HepG2 (cell line): ENCODE measurements around the gene FGGY. TPM values are rescaled to one million over a fixed set of nuclear protein-coding genes. Genes with fewer than 3 reads are reported as not detected.

Experiments
- ARHGAP35 ChIP-seq: sonication (generic); formaldehyde crosslinking; IDR thresholded peaks from 2 replicates; pipeline ENCODE4 v1.9.0; 2022; ENCODE audit warnings: mild to moderate bottlenecking, inconsistent platforms, moderate library complexity, missing genetic modification reagents, borderline replicate concordance
- ARNT ChIP-seq: fragments of 450-650 bp; IDR thresholded peaks from 2 replicates; pipeline ENCODE4 v1.6.1; 2017
- CBX2 ChIP-seq, 2 experiments: fragments of 200-600 bp in 1 of 2; sonication (generic); formaldehyde crosslinking in 1 of 2; IDR thresholded peaks; 2 replicates each; pipeline versions ENCODE4 v1.7.0 to v1.8.1; 2018 to 2022; ENCODE audit warnings: low read depth in 2 of 2, low read length in 1 of 2, mild to moderate bottlenecking in 1 of 2, missing genetic modification reagents in 1 of 2
- GABPB1 ChIP-seq: IDR thresholded peaks from 2 replicates; pipeline ENCODE4 v1.6.1; 2016; ENCODE audit warnings: mild to moderate bottlenecking, missing genetic modification reagents, moderate library complexity, missing compliant biosample characterization
- GATA4 ChIP-seq: sonication (generic); IDR thresholded peaks from 2 replicates; pipeline ENCODE4 v1.6.1; 2016; ENCODE audit warnings: antibody characterized with exemption, low read depth, borderline replicate concordance
- HOXA9 ChIP-seq: sonication (generic); formaldehyde crosslinking; IDR thresholded peaks from 2 replicates; pipeline ENCODE4 v1.8.1; 2022; ENCODE audit warnings: missing genetic modification reagents, mild to moderate bottlenecking, moderate library complexity, borderline replicate concordance
- KLF6 ChIP-seq: IDR thresholded peaks from 2 replicates; pipeline ENCODE4 v1.8.0; 2016; ENCODE audit warnings: missing biosample characterization, missing genetic modification reagents
- MXI1 ChIP-seq: IDR thresholded peaks from 3 replicates; pipeline ENCODE4 v1.6.1; 2012; ENCODE audit warnings: low read depth, low read length, inconsistent platforms, borderline replicate concordance
- NR2F1 ChIP-seq, 2 experiments: fragments of 450-650 bp in 1 of 2; formaldehyde crosslinking in 1 of 2; IDR thresholded peaks; 2 replicates each; pipeline versions ENCODE4 v1.5.0 to v1.6.1; 2016 to 2020; ENCODE audit warnings: mild to moderate bottlenecking in 1 of 2, missing compliant biosample characterization in 1 of 2, missing genetic modification reagents in 1 of 2, moderate library complexity in 1 of 2
- PRDM4 ChIP-seq: sonication (generic); formaldehyde crosslinking; IDR thresholded peaks from 2 replicates; pipeline ENCODE4 v1.9.0; 2021; ENCODE audit warnings: missing genetic modification reagents, borderline replicate concordance
- SETDB1 ChIP-seq: sonication (generic); formaldehyde crosslinking; IDR thresholded peaks from 2 replicates; pipeline ENCODE4 v1.5.1; 2020; ENCODE audit warnings: missing genetic modification reagents, mild to moderate bottlenecking, borderline replicate concordance
- THYN1 ChIP-seq: sonication (generic); formaldehyde crosslinking; IDR thresholded peaks from 2 replicates; pipeline ENCODE4 v1.8.1; 2023; ENCODE audit warnings: low read depth, mild to moderate bottlenecking, moderate library complexity, missing genetic modification reagents, borderline replicate concordance
- TP53 ChIP-seq: sonication (generic); formaldehyde crosslinking; conservative IDR thresholded peaks from 2 replicates; pipeline ENCODE4 v1.4.0; 2020; ENCODE audit warnings: missing genetic modification reagents
- ZNF224 ChIP-seq: sonication (generic); formaldehyde crosslinking; IDR thresholded peaks from 2 replicates; pipeline ENCODE4 v1.5.0; 2020; ENCODE audit warnings: mild to moderate bottlenecking, missing genetic modification reagents
- ZNF230 ChIP-seq: sonication (generic); formaldehyde crosslinking; IDR thresholded peaks from 2 replicates; pipeline ENCODE4 v1.4.0; 2020; ENCODE audit warnings: mild to moderate bottlenecking, missing genetic modification reagents
- ZNF317 ChIP-seq: sonication (generic); formaldehyde crosslinking; IDR thresholded peaks from 2 replicates; pipeline ENCODE4 v1.5.0; 2020; ENCODE audit warnings: mild to moderate bottlenecking, missing genetic modification reagents
- ZNF33B ChIP-seq: sonication (generic); formaldehyde crosslinking; IDR thresholded peaks from 2 replicates; pipeline ENCODE4 v1.5.1; 2020; ENCODE audit warnings: mild to moderate bottlenecking, missing genetic modification reagents
- ZNF503 ChIP-seq: sonication (generic); formaldehyde crosslinking; IDR thresholded peaks from 2 replicates; pipeline ENCODE4 v1.4.0; 2020; ENCODE audit warnings: missing genetic modification reagents
- ZNF777 ChIP-seq: sonication (generic); formaldehyde crosslinking; IDR thresholded peaks from 2 replicates; pipeline ENCODE4 v1.4.0; 2020; ENCODE audit warnings: missing genetic modification reagents
- ZNF782 ChIP-seq: sonication (generic); formaldehyde crosslinking; IDR thresholded peaks from 2 replicates; pipeline ENCODE4 v1.4.0; 2020; ENCODE audit warnings: missing genetic modification reagents, mild to moderate bottlenecking, borderline replicate concordance
- ZNF816 ChIP-seq: sonication (generic); formaldehyde crosslinking; IDR thresholded peaks from 2 replicates; pipeline ENCODE4 v1.8.0; 2022; ENCODE audit warnings: missing genetic modification reagents, mild to moderate bottlenecking, borderline replicate concordance
- polyA plus RNA-seq, 8 experiments: library from polyadenylated mRNA; depleted of rRNA in 3 of 8; stranded (reverse) in 7 of 8; unstranded in 1 of 8; fragments of >200 nt; fragmentation: Illumina TruSeq in 4 of 8; extraction: Trizol in 4 of 8; gene quantifications; 2 replicates each; pipeline versions ENCODE4 v1.2.1 to v1.2.3, GENCODE V29; 2011 to 2016; ENCODE audit warnings: low read depth in 4 of 8, missing spikeins in 1 of 8, mixed read lengths in 1 of 8; ENCODE audit not compliant: insufficient read depth in 1 of 8
- total RNA-seq, 5 experiments: library from RNA; depleted of rRNA; stranded (reverse); fragments of >200 nt; fragmentation: Illumina TruSeq; extraction: Trizol; gene quantifications; 2 replicates each; pipeline ENCODE4 v1.2.3, GENCODE V29; 2016; ENCODE audit warnings: low read depth in 1 of 5
- TF ChIP-seq, protein P1 (sequence below): sonication (generic); formaldehyde crosslinking; IDR thresholded peaks from 2 replicates; pipeline ENCODE4 v1.5.0; 2020; ENCODE audit warnings: mild to moderate bottlenecking, missing genetic modification reagents
- TF ChIP-seq, protein P2 (sequence below): IDR thresholded peaks from 2 replicates; pipeline ENCODE4 v1.6.1; 2018; ENCODE audit warnings: missing genetic modification reagents

The FGGY gene
- total and polyA plus RNA-seq, 2 of the 13 experiments (the other 11 are each of a cell fraction or from before 2014, with no cell fraction given), result 15.7 to 27.5 TPM

DNA sequence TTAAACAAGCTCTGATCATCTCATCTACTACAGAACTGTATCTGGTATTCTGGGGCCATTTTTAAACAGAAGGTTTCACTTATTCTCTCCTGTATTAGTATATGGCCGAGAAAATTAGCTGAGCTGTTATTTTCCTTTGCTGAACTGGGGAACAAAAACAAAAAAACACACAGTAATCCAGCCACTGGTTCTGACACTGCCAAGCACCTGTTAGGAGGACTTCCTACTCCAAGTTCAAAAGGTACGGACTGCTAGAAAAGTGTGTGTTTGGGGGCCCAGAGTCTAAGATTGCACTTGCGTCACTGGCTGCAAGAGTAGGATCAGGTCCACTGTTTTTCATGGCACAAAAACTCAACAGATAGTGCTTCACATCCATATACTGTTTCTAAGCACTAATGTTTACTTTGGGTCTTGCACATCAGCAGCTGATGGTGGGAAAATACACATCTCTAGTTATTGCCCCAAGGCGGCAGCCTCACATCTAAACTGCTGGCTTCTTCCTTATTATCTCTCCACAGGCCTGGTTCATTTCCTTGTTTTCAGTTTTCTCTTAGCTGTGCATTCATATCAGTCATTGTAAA, 226.1 kb downstream of the FGGY start (continued):
- TF ChIP-seq ZNF503 (CRISPR knock-in tag), result no peak
- peak; percentile 80; the same call in 1 of the 2 replicates for TF ChIP-seq ZNF816 (CRISPR knock-in tag)
- no peak for TF ChIP-seq ZNF230 (CRISPR knock-in tag)
- no peak for TF ChIP-seq ZNF224 (CRISPR knock-in tag)
- no peak for TF ChIP-seq ZNF777 (CRISPR knock-in tag)
- no peak for TF ChIP-seq ARHGAP35 (CRISPR knock-in tag)
- TF ChIP-seq THYN1 (CRISPR knock-in tag), result no peak
- TF ChIP-seq, protein P1, sequence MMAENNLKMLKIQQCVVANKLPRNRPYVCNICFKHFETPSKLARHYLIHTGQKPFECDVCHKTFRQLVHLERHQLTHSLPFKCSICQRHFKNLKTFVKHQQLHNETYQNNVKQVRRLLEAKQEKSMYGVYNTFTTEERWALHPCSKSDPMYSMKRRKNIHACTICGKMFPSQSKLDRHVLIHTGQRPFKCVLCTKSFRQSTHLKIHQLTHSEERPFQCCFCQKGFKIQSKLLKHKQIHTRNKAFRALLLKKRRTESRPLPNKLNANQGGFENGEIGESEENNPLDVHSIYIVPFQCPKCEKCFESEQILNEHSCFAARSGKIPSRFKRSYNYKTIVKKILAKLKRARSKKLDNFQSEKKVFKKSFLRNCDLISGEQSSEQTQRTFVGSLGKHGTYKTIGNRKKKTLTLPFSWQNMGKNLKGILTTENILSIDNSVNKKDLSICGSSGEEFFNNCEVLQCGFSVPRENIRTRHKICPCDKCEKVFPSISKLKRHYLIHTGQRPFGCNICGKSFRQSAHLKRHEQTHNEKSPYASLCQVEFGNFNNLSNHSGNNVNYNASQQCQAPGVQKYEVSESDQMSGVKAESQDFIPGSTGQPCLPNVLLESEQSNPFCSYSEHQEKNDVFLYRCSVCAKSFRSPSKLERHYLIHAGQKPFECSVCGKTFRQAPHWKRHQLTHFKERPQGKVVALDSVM (CRISPR knock-in tag), result no peak
- no peak for TF ChIP-seq HOXA9 (CRISPR knock-in tag)
- TF ChIP-seq GATA4, result no peak
- TF ChIP-seq KLF6 (CRISPR knock-in tag), result 0 out of 2 replicates have a peak, but pooled peaks have one; percentile 40
- no peak for TF ChIP-seq ZNF782 (CRISPR knock-in tag)
- no peak for TF ChIP-seq PRDM4
- TF ChIP-seq SETDB1, result no peak
- TF ChIP-seq CBX2 (IDR thresholded peaks at IDR 0.05; ENCODE audit: low read depth, low read length), result no peak
- no peak for TF ChIP-seq CBX2 (CRISPR knock-in tag; IDR thresholded peaks at IDR 0.05; ENCODE audit: low read depth)
- TF ChIP-seq ARNT, result no peak
- TF ChIP-seq NR2F1 (CRISPR knock-in tag; IDR thresholded peaks at IDR 0.05), result no peak
- TF ChIP-seq MXI1, result 0 out of 3 replicates have a peak, but pooled peaks have one; percentile 29
- TF ChIP-seq GABPB1, result no peak; the same call in 1 of the 2 replicates
- TF ChIP-seq, protein P2, sequence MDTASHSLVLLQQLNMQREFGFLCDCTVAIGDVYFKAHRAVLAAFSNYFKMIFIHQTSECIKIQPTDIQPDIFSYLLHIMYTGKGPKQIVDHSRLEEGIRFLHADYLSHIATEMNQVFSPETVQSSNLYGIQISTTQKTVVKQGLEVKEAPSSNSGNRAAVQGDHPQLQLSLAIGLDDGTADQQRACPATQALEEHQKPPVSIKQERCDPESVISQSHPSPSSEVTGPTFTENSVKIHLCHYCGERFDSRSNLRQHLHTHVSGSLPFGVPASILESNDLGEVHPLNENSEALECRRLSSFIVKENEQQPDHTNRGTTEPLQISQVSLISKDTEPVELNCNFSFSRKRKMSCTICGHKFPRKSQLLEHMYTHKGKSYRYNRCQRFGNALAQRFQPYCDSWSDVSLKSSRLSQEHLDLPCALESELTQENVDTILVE (CRISPR knock-in tag), result peak; percentile 58; the same call in 1 of the 2 replicates
- TF ChIP-seq ZNF317 (CRISPR knock-in tag), result peak; percentile 66; the same call in 1 of the 2 replicates
- TF ChIP-seq TP53 (CRISPR knock-in tag), result no peak
- TF ChIP-seq ZNF33B (CRISPR knock-in tag), result no peak
